ENCODE measurements around the gene NINJ2. TPM values are rescaled to one million over a fixed set of nuclear protein-coding genes. Genes with fewer than 3 reads are reported as not detected.
"Not testable (repeated sequence)": the region's sequence is repeated elsewhere in the genome, so short reads cannot be mapped to it uniquely, and the experiment has no call there.

The NINJ2 gene
- total RNA-seq, 1 experiment from 2014 or later: 0.24 TPM

- no peak overlapping the region for H2BK5ac ChIP-seq (ENCODE audit: insufficient read length, low read length)
- no peak for DNase-seq
- Mint-ChIP-seq H3K27ac (no peak overlapping the region; a peak in 1 of 7 replicates), H3K9me3 (peaks cover 0 to 4% of the 10 kb centered on the region in 2 experiments; a peak in 1 of 5 replicates), H3K27me3 (ENCODE audit: low read depth) (no peaks in the 10 kb centered on the region), H3K36me3 (ENCODE audit: insufficient read depth in 1 of 3, low read depth in 3 of 3) (no peaks in the 10 kb centered on the region), H3K4me3 (no peak overlapping the region), H3K4me1 (peaks cover 21 to 22% of the 10 kb centered on the region in 2 experiments)
- peaks cover 3% of the 10 kb centered on the region; the same call in 1 of the 2 replicates for H3K4me1 ChIP-seq (ENCODE audit: insufficient read depth, low read length)
- no peak overlapping the region for H2BK120ac ChIP-seq (ENCODE audit: low read depth, low read length, poor library complexity, severe bottlenecking)
- H3K23ac ChIP-seq (ENCODE audit: insufficient read length, low read depth, low read length): no peak overlapping the region
- no peak overlapping the region for H4K5ac ChIP-seq (ENCODE audit: insufficient read length, low read depth, low read length)
- no peak overlapping the region for H3K14ac ChIP-seq (ENCODE audit: insufficient read depth, low read length)
- H4K91ac ChIP-seq (ENCODE audit: insufficient read length, low read depth, low read length): no peak overlapping the region
- H3K9me3 ChIP-seq (ENCODE audit: control insufficient read depth, low read depth, low read length): no peaks in the 10 kb centered on the region
- H3K56ac ChIP-seq (ENCODE audit: insufficient read length, low read depth, low read length): no peak overlapping the region
- H2BK20ac ChIP-seq (ENCODE audit: low read depth, low read length, poor library complexity, severe bottlenecking): no peak overlapping the region
- H3K4me2 ChIP-seq (ENCODE audit: insufficient read depth, insufficient read length, low read length): no peak overlapping the region
- no peak for TF ChIP-seq CTCF (conservative IDR thresholded peaks at IDR 0.05)
- no peaks in the 10 kb centered on the region for H3K27me3 ChIP-seq (ENCODE audit: insufficient read depth, low read length)
- no CpG with 5 or more reads among the region's 7 CpGs for WGBS (ENCODE audit: extremely low coverage, insufficient read length, low lambda C conversion rate)
- no peak overlapping the region for H2BK15ac ChIP-seq (ENCODE audit: low read depth, low read length)
- H3K23me2 ChIP-seq (ENCODE audit: insufficient read length, low read depth, low read length, poor library complexity, severe bottlenecking): no peaks in the 10 kb centered on the region
- H3K9ac ChIP-seq (ENCODE audit: extremely low read depth, insufficient read length, low read length): no peak overlapping the region
- H2AK5ac ChIP-seq (ENCODE audit: insufficient read length, low read length): no peak overlapping the region
- no peak overlapping the region for H3T11ph ChIP-seq (ENCODE audit: low read length)
- H3K27ac ChIP-seq (ENCODE audit: insufficient read length, low read depth, low read length): no peak overlapping the region
- H3K79me1 ChIP-seq (ENCODE audit: insufficient read depth, low read depth, low read length, poor library complexity, severe bottlenecking): no peaks in the 10 kb centered on the region
- no peak overlapping the region for H3K4ac ChIP-seq (ENCODE audit: low read depth, low read length)
- H4K8ac ChIP-seq (replicated peaks; ENCODE audit: insufficient read length, low read depth, low read length): no peak overlapping the region
- H3K79me2 ChIP-seq (ENCODE audit: insufficient read depth, low read length): no peaks in the 10 kb centered on the region
- no peak overlapping the region for H2AFZ ChIP-seq (ENCODE audit: low read length)
- H2BK12ac ChIP-seq (ENCODE audit: insufficient read length, low read depth, low read length): no peak overlapping the region
- no peaks in the 10 kb centered on the region for H4K20me1 ChIP-seq (ENCODE audit: control insufficient read depth, insufficient read depth, insufficient read length)
- no peak overlapping the region for H3K18ac ChIP-seq (ENCODE audit: insufficient read length, low read depth, low read length)
Measured at GRCh38 chr12:709455-710020, 46.3 kb upstream of the NINJ2 start.

DNA sequence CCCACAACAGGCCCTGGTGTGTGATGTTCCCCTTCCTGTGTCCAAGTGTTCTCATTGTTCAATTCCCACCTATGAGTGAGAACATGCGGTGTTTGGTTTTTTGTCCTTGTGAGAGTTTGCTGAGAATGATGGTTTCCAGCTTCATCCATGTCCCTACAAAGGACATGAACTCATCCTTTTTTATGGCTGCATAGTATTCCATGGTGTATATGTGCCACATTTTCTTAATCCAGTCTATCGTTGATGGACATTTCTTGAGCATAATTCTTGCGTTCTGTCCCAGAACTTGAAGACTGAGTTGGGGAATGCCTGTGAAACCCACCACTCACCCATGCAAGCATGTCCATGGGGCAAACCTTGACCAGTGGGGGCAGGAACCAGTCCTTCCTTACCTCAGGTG, 44.8 kb upstream of the NINJ2 start:
- H3T11ph ChIP-seq (ENCODE audit: low read length); H3K23ac ChIP-seq (ENCODE audit: insufficient read length, low read depth, low read length); H3K4ac ChIP-seq (ENCODE audit: low read depth, low read length); H3K4me2 ChIP-seq (ENCODE audit: insufficient read depth, insufficient read length, low read length); H3K27ac ChIP-seq (ENCODE audit: insufficient read length, low read depth, low read length); H2BK15ac ChIP-seq (ENCODE audit: low read depth, low read length); H3K4me3 Mint-ChIP-seq; H3K23me2 ChIP-seq (ENCODE audit: insufficient read length, low read depth, low read length, poor library complexity, severe bottlenecking); H4K91ac ChIP-seq (ENCODE audit: insufficient read length, low read depth, low read length); H2AFZ ChIP-seq (ENCODE audit: low read length); H3K56ac ChIP-seq (ENCODE audit: insufficient read length, low read depth, low read length); H2BK12ac ChIP-seq (ENCODE audit: insufficient read length, low read depth, low read length); H2AK5ac ChIP-seq (ENCODE audit: insufficient read length, low read length); DNase-seq; H3K18ac ChIP-seq (ENCODE audit: insufficient read length, low read depth, low read length); H3K27me3 ChIP-seq (ENCODE audit: insufficient read depth, low read length); H3K27ac Mint-ChIP-seq; H3K27me3 Mint-ChIP-seq (ENCODE audit: low read depth); H2BK20ac ChIP-seq (ENCODE audit: low read depth, low read length, poor library complexity, severe bottlenecking); H3K14ac ChIP-seq (ENCODE audit: insufficient read depth, low read length); H3K9me3 ChIP-seq (ENCODE audit: control insufficient read depth, low read depth, low read length); H3K36me3 Mint-ChIP-seq (ENCODE audit: insufficient read depth in 1 of 3, low read depth in 3 of 3); H3K79me1 ChIP-seq (ENCODE audit: insufficient read depth, low read depth, low read length, poor library complexity, severe bottlenecking); H3K9me3 Mint-ChIP-seq; H4K20me1 ChIP-seq (ENCODE audit: control insufficient read depth, insufficient read depth, insufficient read length); H4K5ac ChIP-seq (ENCODE audit: insufficient read length, low read depth, low read length); H3K4me1 ChIP-seq (ENCODE audit: insufficient read depth, low read length); H2BK5ac ChIP-seq (ENCODE audit: insufficient read length, low read length); H2BK120ac ChIP-seq (ENCODE audit: low read depth, low read length, poor library complexity, severe bottlenecking); H4K8ac ChIP-seq (replicated peaks; ENCODE audit: insufficient read length, low read depth, low read length); H3K9ac ChIP-seq (ENCODE audit: extremely low read depth, insufficient read length, low read length); H3K79me2 ChIP-seq (ENCODE audit: insufficient read depth, low read length): not testable (repeated sequence)
- no CpG with 5 or more reads among the region's 3 CpGs for WGBS (ENCODE audit: extremely low coverage, insufficient read length, low lambda C conversion rate)
- H3K4me1 Mint-ChIP-seq: peaks cover 18 to 21% of the 10 kb centered on the region in 2 experiments

Data from H9 (cell line).